ENCODE results near the gene AXIN1. TPM values are rescaled to one million over a fixed set of nuclear protein-coding genes. Genes with fewer than 3 reads are reported as not detected.

The AXIN1 gene
- total and polyA plus RNA-seq, 2 donors (not counting 3 experiments of a cell fraction or from before 2014, with no cell fraction given) = 8.3 to 21.9 TPM

DNA sequence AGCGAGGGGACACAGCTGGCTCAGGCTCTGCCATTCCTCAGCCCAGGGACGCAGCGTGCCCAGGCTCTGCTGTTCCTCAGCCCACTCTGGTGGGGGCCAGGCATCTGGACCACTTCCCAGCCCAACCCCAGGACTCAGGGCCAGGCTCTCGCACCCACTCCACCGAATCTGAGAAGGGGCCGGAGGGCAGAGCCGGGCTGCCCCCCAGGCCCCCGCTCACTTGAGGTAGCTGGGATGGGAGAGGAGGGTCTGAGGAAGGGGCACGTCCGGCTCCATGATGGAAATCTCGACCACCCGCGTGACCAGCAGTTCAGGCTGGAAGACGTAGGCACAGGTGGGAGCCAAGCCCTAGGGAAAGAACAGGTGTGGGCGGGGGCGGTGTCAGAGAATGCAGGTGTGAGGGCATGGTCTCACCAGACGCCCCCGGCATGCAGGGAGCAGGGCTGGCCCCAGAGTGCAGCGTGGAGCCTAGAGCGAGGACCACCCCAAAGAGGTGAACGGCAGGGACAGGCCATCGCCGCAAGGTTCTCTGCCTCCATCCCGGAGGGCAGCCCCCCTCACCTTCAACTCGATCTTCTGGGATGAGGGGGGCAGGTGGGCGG, 24.4 kb upstream of the AXIN1 start:
- Histone ChIP-seq H3K9me1 (replicated peaks; ENCODE audit: control insufficient read depth, extremely low read depth, insufficient read depth, low read length) (no peaks in the 10 kb centered on the region), H3K9me3 (replicated peaks; ENCODE audit: control insufficient read depth, insufficient read depth, low read length) (no peaks in the 10 kb centered on the region), H3K36me3 (ENCODE audit: control insufficient read depth in 2 of 2, extremely low read depth in 1 of 2, insufficient read depth in 2 of 2, low read length in 2 of 2) (peaks cover 7 to 44% of the 10 kb centered on the region in 2 experiments), H3K4me2 (ENCODE audit: insufficient read depth, low read length) (no peak overlapping the region), H3K9ac (replicated peaks; ENCODE audit: extremely low read depth, insufficient read depth, low read length) (no peak overlapping the region), H3K4me3 (replicated peaks in 1 of 3; ENCODE audit: insufficient read depth in 1 of 3, low read depth in 1 of 3, low read length in 3 of 3) (no peak overlapping the region), H4K20me1 (replicated peaks; ENCODE audit: control insufficient read depth, extremely low read depth, insufficient read depth, low read length) (no peaks in the 10 kb centered on the region), H3K4me1 (ENCODE audit: control insufficient read depth, extremely low read depth, insufficient read depth, low read length) (no peaks in the 10 kb centered on the region), H2AFZ (ENCODE audit: low read depth, low read length) (no peak overlapping the region), H3K27ac (ENCODE audit: insufficient read depth, low read depth, low read length) (no peak overlapping the region), H3K79me2 (ENCODE audit: control insufficient read depth, insufficient read depth, low read length) (peaks cover 26% of the 10 kb centered on the region), H3K27me3 (ENCODE audit: control insufficient read depth in 2 of 2, insufficient read depth in 2 of 2, low read length in 2 of 2) (no peaks in the 10 kb centered on the region)
- dilution Hi-C loops (cut with MboI; ENCODE audit: extremely low pct_ligation_motif_present, low sequenced_read_pairs) (no loop called here), intact Hi-C loops (cut with micrococcal nuclease) (no loop called here)
- POLR2A ChIA-PET = no interaction called here
- DNase-seq (ENCODE audit: low read depth, low spot score) = no peak
- TF ChIP-seq JUN (IDR thresholded peaks at IDR 0.05; ENCODE audit: borderline replicate concordance, insufficient read depth, insufficient read length, low read depth) (no peak), POLR2AphosphoS5 (IDR thresholded peaks at IDR 0.05; ENCODE audit: insufficient read depth, low read depth, low read length) (no peak), GATA2 (IDR thresholded peaks at IDR 0.05; ENCODE audit: insufficient read depth, insufficient read length, low read depth, low read length) (no peak), FOS (IDR thresholded peaks at IDR 0.05; ENCODE audit: borderline replicate concordance, insufficient read depth, low read length) (no peak), EZH2 (IDR thresholded peaks at IDR 0.05; ENCODE audit: borderline replicate concordance, low read depth, low read length, severe bottlenecking) (no peak)
- TF ChIP-seq, protein P1, sequence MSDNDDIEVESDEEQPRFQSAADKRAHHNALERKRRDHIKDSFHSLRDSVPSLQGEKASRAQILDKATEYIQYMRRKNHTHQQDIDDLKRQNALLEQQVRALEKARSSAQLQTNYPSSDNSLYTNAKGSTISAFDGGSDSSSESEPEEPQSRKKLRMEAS (IDR thresholded peaks at IDR 0.05; ENCODE audit: insufficient read depth, insufficient read length) = no peak
- no TSS peak for BruUV-seq (replicated peaks)
- CTCF ChIA-PET = no interaction called here
- no peak for FAIRE-seq

Data from endothelial cell of umbilical vein (primary cell).